HepG2 (cell line): ENCODE data around the gene PDYN. TPM values are rescaled to one million over a fixed set of nuclear protein-coding genes. Genes with fewer than 3 reads are reported as not detected.

Experiments used
- ATAC-seq: fragments of 200-7000 bp; cut with Tn5 transposase; 3 replicates; pipeline ENCODE4 v1.9.1; 2020; ENCODE audit warnings: mild to moderate bottlenecking, moderate library complexity
- BruUV-seq: library from RNA; stranded (reverse); fragments of 400-500 nt; replicated peaks from 2 replicates; lab custom pipeline; 2021; lab: Mats Ljungman, UMichigan
- CTCF ChIA-PET: fragments of 300-600 bp; formaldehyde crosslinking; extraction: SDS; loops from one replicate; lab custom pipeline; 2021; ENCODE audit warnings: low total read pairs, inconsistent platforms, low intra/inter-chr PET ratio; lab: Yijun Ruan, JAX
- POLR2A ChIA-PET: fragments of 350-600 bp; sonication (Branson Sonifier 250); formaldehyde crosslinking; loops from one replicate; lab custom pipeline; 2020; ENCODE audit warnings: antibody characterized with exemption, inconsistent platforms; lab: Yijun Ruan, JAX
- DNase-seq: peaks from one replicate; pipeline ENCODE4 v3.0.0-alpha.2; 2015; ENCODE audit warnings: low spot score
- FAIRE-seq: peaks from 3 replicates; lab custom pipeline; 2011; peaks lifted over from hg19 to GRCh38; lab: Jason Lieb, UNC
- H2AFZ ChIP-seq: one replicate; pipeline ENCODE4 v1.6.1; 2011; ENCODE audit warnings: low read length, inconsistent platforms
- H3K27ac ChIP-seq: fragments of 300-600 bp; 3 replicates; pipeline ENCODE4 v1.8.0; 2011; ENCODE audit warnings: mixed run types, mild to moderate bottlenecking, mixed read lengths, low read length, inconsistent platforms; ENCODE audit not compliant: insufficient read depth; ENCODE audit errors: extremely low read length
- H3K27me3 ChIP-seq, 2 experiments: fragments of 200-600 bp in 1 of 2; 2 replicates in 1 of 2; 3 replicates in 1 of 2; pipeline versions ENCODE4 v1.6.0 to v1.8.0; 2011; ENCODE audit warnings: low read length in 2 of 2, mild to moderate bottlenecking in 2 of 2, moderate library complexity in 2 of 2, inconsistent platforms in 1 of 2; ENCODE audit not compliant: insufficient read depth in 2 of 2, control insufficient read depth in 1 of 2
- H3K36me3 ChIP-seq, 2 experiments: fragments of 200-600 bp in 1 of 2; replicated peaks in 1 of 2; 2 replicates in 1 of 2; 3 replicates in 1 of 2; pipeline versions ENCODE4 v1.5.1 to v1.8.0; 2011; ENCODE audit warnings: low read length in 2 of 2, inconsistent platforms in 1 of 2; ENCODE audit not compliant: insufficient read depth in 2 of 2, control insufficient read depth in 1 of 2
- H3K4me1 ChIP-seq: 2 replicates; pipeline ENCODE4 v1.5.1; 2012; ENCODE audit warnings: low read length, inconsistent platforms; ENCODE audit not compliant: insufficient read depth
- H3K4me2 ChIP-seq: 2 replicates; pipeline ENCODE4 v1.6.0; 2011; ENCODE audit warnings: low read depth, low read length, inconsistent platforms
- H3K4me3 ChIP-seq, 3 experiments: fragments of 200-600 bp in 1 of 3; sonication (generic), shearing (Covaris generic) in 1 of 3; replicated peaks in 1 of 3; 2 replicates each; pipeline ENCODE4 v1.5.1; 2011 to 2016; ENCODE audit warnings: low read length in 3 of 3, inconsistent platforms in 2 of 3, low read depth in 2 of 3, mild to moderate bottlenecking in 2 of 3, control low read depth in 1 of 3, mixed read lengths in 1 of 3; ENCODE audit not compliant: insufficient read depth in 1 of 3
- H3K79me2 ChIP-seq: one replicate; pipeline ENCODE4 v1.6.1; 2011; ENCODE audit warnings: low read length, inconsistent platforms; ENCODE audit not compliant: insufficient read depth
- H3K9ac ChIP-seq: 2 replicates; pipeline ENCODE4 v1.6.0; 2011; ENCODE audit warnings: mild to moderate bottlenecking, low read depth, low read length, inconsistent platforms; ENCODE audit not compliant: insufficient read depth
- H3K9me3 ChIP-seq: 2 replicates; pipeline ENCODE4 v1.5.1; 2012; ENCODE audit warnings: mild to moderate bottlenecking, low read length
- H4K20me1 ChIP-seq: 2 replicates; pipeline ENCODE4 v1.6.0; 2011; ENCODE audit warnings: inconsistent platforms, mild to moderate bottlenecking, low read length, moderate library complexity; ENCODE audit not compliant: insufficient read depth
- DR1 ChIP-seq: sonication (generic); formaldehyde crosslinking; IDR thresholded peaks from 2 replicates; pipeline ENCODE4 v1.8.0; 2021; ENCODE audit warnings: mild to moderate bottlenecking, missing genetic modification reagents, inconsistent platforms
- FOXK2 ChIP-seq: fragments of 450-650 bp; IDR thresholded peaks from 2 replicates; pipeline ENCODE4 v1.6.1; 2016
- RFXANK ChIP-seq: IDR thresholded peaks from 2 replicates; pipeline ENCODE4 v1.6.1; 2016
- ZNF367 ChIP-seq: sonication (generic); formaldehyde crosslinking; IDR thresholded peaks from 2 replicates; pipeline ENCODE4 v1.4.0; 2020; ENCODE audit warnings: missing genetic modification reagents, borderline replicate concordance
- ZNF839 ChIP-seq: sonication (generic); formaldehyde crosslinking; IDR thresholded peaks from 2 replicates; pipeline ENCODE4 v1.4.0; 2020; ENCODE audit warnings: missing genetic modification reagents, mild to moderate bottlenecking, borderline replicate concordance
- ZNF841 ChIP-seq: sonication (generic); formaldehyde crosslinking; IDR thresholded peaks from 2 replicates; pipeline ENCODE4 v1.8.1; 2023; ENCODE audit warnings: missing genetic modification reagents, borderline replicate concordance
- ZSCAN30 ChIP-seq: sonication (generic); formaldehyde crosslinking; IDR thresholded peaks from 2 replicates; pipeline ENCODE4 v1.5.0; 2020; ENCODE audit warnings: mild to moderate bottlenecking, missing genetic modification reagents
- WGBS: methylation state at CpG from one replicate; pipeline ENCODE4 v1.1.6; 2017; ENCODE audit warnings: low lambda C conversion rate; 5-methylcytosine and 5-hydroxymethylcytosine counted together
- in situ Hi-C: cut with HindIII; loops from 2 replicates; pipeline ENCODE4 v1.10.0; 2017; ENCODE audit warnings: low pct_unique_long_range_greater_than_20kb; ENCODE audit not compliant: extremely low pct_ligation_motif_present
- intact Hi-C: fragments of 100-400 bp; cut with micrococcal nuclease; formaldehyde crosslinking; loops from one replicate; pipeline ENCODE4 v1.10.0; 2022; ENCODE audit not compliant: unreplicated experiment
- polyA plus RNA-seq, 8 experiments: library from polyadenylated mRNA; depleted of rRNA in 3 of 8; stranded (reverse) in 7 of 8; unstranded in 1 of 8; fragments of >200 nt; fragmentation: Illumina TruSeq in 4 of 8; extraction: Trizol in 4 of 8; gene quantifications; 2 replicates each; pipeline versions ENCODE4 v1.2.1 to v1.2.3, GENCODE V29; 2011 to 2016; ENCODE audit warnings: low read depth in 4 of 8, missing spikeins in 1 of 8, mixed read lengths in 1 of 8; ENCODE audit not compliant: insufficient read depth in 1 of 8
- total RNA-seq, 5 experiments: library from RNA; depleted of rRNA; stranded (reverse); fragments of >200 nt; fragmentation: Illumina TruSeq; extraction: Trizol; gene quantifications; 2 replicates each; pipeline ENCODE4 v1.2.3, GENCODE V29; 2016; ENCODE audit warnings: low read depth in 1 of 5
- TF ChIP-seq, protein P1 (sequence below): IDR thresholded peaks from 2 replicates; pipeline ENCODE4 v1.6.1; 2016; ENCODE audit warnings: low read depth, borderline replicate concordance
- TF ChIP-seq, protein P2 (sequence below): sonication (generic); formaldehyde crosslinking; IDR thresholded peaks from 2 replicates; pipeline ENCODE4 v1.4.0; 2020; ENCODE audit warnings: mild to moderate bottlenecking, missing genetic modification reagents

PDYN gene
- total and polyA plus RNA-seq, 2 of the 13 experiments (the other 11 are each of a cell fraction or from before 2014, with no cell fraction given) = not detected

DNA sequence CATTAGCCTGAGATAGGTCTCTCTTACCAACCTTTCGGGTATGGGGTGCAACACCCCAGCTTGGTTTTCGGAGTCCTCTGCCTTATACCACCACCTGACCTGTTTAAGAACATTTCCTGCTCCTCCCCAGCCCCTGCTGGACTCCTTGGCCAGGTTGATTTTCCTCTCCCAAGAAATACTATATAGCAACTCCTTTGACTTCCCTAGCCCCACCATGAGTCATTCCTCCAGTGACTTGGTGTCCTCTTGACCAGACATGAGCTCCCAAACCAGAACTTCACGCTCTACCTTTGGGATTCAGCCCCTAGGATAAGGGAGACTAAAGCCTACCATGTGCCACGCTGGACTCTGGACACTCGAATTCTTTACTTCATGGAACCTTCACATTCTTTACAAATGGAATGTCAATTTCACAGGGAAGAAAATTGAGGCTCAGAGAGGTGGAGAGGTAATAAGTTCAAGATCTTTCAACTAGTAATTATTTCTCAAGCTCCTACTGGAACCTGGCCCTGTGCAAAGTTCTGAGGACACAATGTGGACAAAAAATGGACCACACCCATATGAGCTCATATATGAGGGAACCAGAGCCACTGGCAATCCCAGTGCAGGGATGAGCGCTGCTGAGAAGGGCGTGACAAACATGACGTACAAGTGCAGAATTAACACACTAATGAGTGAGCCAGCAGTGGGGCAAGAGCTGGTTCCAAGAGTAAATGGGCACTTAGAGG, 50.4 kb downstream of the PDYN start:
- BruUV-seq = no TSS peak
- in situ Hi-C loops = no loop called here
- Histone ChIP-seq H3K4me3 (no peak overlapping the region), H3K27ac (no peak overlapping the region), H3K9ac (no peak overlapping the region), H3K4me2 (no peak overlapping the region), H3K9me3 (no peaks in the 10 kb centered on the region), H3K4me1 (peaks cover 42% of the 10 kb centered on the region), H3K27me3 (peaks cover 15 to 37% of the 10 kb centered on the region in 2 experiments; a peak in 4 of 5 replicates), H4K20me1 (no peaks in the 10 kb centered on the region), H2AFZ (no peak overlapping the region), H3K79me2 (no peaks in the 10 kb centered on the region), H3K36me3 (no peaks in the 10 kb centered on the region)
- FAIRE-seq = no peak
- ChIA-PET POLR2A (no interaction called here), CTCF (no interaction called here)
- WGBS = 37% methylated on average over 8 of the region's 8 CpGs
- DNase-seq = peak; percentile 55
- TF ChIP-seq ZNF841 (CRISPR knock-in tag) (no peak), RFXANK (CRISPR knock-in tag) (no peak), FOXK2 (no peak), DR1 (no peak), ZSCAN30 (no peak), ZNF839 (CRISPR knock-in tag) (no peak), ZNF367 (no peak)
- TF ChIP-seq, protein P1, sequence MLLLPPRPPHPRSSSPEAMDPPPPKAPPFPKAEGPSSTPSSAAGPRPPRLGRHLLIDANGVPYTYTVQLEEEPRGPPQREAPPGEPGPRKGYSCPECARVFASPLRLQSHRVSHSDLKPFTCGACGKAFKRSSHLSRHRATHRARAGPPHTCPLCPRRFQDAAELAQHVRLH (CRISPR knock-in tag) = no peak
- TF ChIP-seq, protein P2, sequence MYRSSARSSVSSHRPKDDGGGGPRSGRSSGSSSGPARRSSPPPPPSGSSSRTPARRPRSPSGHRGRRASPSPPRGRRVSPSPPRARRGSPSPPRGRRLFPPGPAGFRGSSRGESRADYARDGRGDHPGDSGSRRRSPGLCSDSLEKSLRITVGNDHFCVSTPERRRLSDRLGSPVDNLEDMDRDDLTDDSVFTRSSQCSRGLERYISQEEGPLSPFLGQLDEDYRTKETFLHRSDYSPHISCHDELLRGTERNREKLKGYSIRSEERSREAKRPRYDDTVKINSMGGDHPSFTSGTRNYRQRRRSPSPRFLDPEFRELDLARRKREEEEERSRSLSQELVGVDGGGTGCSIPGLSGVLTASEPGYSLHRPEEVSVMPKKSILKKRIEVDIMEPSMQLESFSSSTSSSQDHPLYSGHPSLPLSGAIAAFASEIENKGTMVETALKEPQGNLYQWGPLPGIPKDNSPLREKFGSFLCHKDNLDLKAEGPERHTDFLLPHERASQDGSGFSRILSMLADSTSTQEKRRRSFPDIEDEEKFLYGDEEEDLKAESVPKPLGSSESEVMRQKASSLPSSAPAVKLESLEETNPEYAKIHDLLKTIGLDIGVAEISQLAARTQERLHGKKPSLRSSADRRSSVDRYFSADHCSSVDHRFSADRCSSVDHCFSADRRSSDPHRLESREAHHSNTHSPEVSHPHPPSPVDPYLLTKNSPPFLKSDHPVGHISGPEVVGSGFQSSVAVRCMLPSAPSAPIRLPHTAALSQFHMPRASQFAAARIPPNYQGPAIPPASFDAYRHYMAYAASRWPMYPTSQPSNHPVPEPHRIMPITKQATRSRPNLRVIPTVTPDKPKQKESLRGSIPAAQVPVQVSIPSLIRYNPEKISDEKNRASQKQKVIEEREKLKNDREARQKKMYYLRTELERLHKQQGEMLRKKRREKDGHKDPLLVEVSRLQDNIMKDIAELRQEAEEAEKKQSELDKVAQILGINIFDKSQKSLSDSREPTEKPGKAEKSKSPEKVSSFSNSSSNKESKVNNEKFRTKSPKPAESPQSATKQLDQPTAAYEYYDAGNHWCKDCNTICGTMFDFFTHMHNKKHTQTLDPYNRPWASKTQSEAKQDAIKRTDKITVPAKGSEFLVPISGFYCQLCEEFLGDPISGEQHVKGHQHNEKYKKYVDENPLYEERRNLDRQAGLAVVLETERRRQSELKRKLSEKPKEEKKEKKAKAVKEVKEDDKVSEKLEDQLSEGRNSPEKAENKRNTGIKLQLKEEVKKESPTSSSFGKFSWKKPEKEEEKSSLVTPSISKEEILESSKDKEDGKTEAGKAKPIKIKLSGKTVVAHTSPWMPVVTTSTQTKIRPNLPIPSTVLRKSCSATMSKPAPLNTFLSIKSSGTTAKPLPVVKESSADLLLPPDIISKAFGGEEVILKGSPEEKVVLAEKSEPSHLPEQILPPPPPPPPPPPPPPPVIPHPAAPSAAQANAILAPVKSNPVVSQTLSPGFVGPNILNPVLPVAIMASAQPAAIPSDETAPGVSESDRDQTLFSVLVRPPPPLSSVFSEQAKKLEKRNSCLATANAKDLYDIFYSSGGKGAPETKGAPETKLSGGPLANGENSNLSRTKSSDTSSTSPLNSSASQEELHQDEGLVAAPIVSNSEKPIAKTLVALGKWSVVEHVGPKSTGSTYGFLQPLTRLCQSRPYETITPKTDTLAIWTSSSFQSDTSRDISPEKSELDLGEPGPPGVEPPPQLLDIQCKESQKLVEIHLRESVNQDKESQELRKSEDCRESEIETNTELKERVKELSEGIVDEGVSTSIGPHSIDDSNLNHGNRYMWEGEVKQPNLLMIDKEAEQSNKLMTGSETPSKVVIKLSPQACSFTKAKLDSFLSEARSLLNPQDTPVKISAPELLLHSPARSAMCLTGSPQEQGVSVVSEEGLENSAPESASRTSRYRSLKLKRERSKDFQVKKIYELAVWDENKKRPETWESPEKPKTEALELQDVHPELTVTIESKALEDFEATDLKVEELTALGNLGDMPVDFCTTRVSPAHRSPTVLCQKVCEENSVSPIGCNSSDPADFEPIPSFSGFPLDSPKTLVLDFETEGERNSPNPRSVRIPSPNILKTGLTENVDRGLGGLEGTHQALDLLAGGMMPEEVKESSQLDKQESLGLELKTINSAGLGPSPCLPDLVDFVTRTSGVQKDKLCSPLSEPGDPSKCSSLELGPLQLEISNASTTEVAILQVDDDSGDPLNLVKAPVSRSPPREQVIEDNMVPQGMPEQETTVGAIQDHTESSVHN (CRISPR knock-in tag) = no peak
- ATAC-seq = no peak
- intact Hi-C loops = no loop called here
